Endodermal cell (in vitro differentiated cells): Measurements from ENCODE around the gene SPRR3. TPM values are rescaled to one million over a fixed set of nuclear protein-coding genes. Genes with fewer than 3 reads are reported as not detected.
A peak's percentile ranks its signal among the peaks of the same experiment; 100 is the strongest.

ENCODE experiments used
- DNase-seq: peaks from one replicate; pipeline ENCODE4 v3.0.0-alpha.2; 2017
- H3K27ac ChIP-seq: 2 replicates; pipeline ENCODE4 v1.5.1; 2013; ENCODE audit warnings: mild to moderate bottlenecking, low read depth, low read length, moderate library complexity
- H3K27me3 ChIP-seq: 2 replicates; pipeline ENCODE4 v1.6.1; 2013; ENCODE audit warnings: mild to moderate bottlenecking, low read length, moderate library complexity; ENCODE audit not compliant: insufficient read depth, control insufficient read depth, poor library complexity, severe bottlenecking
- H3K36me3 ChIP-seq: 2 replicates; pipeline ENCODE4 v1.7.0; 2013; ENCODE audit warnings: mild to moderate bottlenecking, low read length, moderate library complexity; ENCODE audit not compliant: control insufficient read depth, insufficient read depth
- H3K4me1 ChIP-seq: one replicate; pipeline ENCODE4 v1.7.0; 2013; ENCODE audit warnings: low read length; ENCODE audit not compliant: control insufficient read depth, insufficient read depth
- H3K4me3 ChIP-seq: 2 replicates; pipeline ENCODE4 v1.5.1; 2013; ENCODE audit warnings: mild to moderate bottlenecking, low read length, moderate library complexity
- H3K9ac ChIP-seq: 2 replicates; pipeline ENCODE4 v1.6.1; 2013; ENCODE audit warnings: mild to moderate bottlenecking, low read length, moderate library complexity; ENCODE audit not compliant: poor library complexity, severe bottlenecking; ENCODE audit errors: extremely low read depth
- H3K9me3 ChIP-seq: 2 replicates; pipeline ENCODE4 v1.6.1; 2013; ENCODE audit warnings: mild to moderate bottlenecking, low read length, moderate library complexity; ENCODE audit not compliant: control insufficient read depth
- H3K27ac Mint-ChIP-seq: 2 replicates; pipeline ENCODE4 v1.8.0; 2020; ENCODE audit warnings: mixed read lengths
- H3K27me3 Mint-ChIP-seq: 2 replicates; pipeline ENCODE4 v1.8.0; 2021; ENCODE audit warnings: mild to moderate bottlenecking, mixed read lengths; ENCODE audit not compliant: insufficient read depth
- H3K36me3 Mint-ChIP-seq: 2 replicates; pipeline ENCODE4 v1.8.0; 2020; ENCODE audit warnings: low read depth, mixed read lengths
- H3K4me1 Mint-ChIP-seq: 2 replicates; pipeline ENCODE4 v1.8.0; 2020; ENCODE audit warnings: mixed read lengths
- H3K4me3 Mint-ChIP-seq: 2 replicates; pipeline ENCODE4 v1.8.0; 2020; ENCODE audit warnings: mild to moderate bottlenecking, moderate library complexity, mixed read lengths
- H3K9me3 Mint-ChIP-seq: 2 replicates; pipeline ENCODE4 v1.8.0; 2020; ENCODE audit warnings: mild to moderate bottlenecking, mixed read lengths
- WGBS, 2 experiments: methylation state at CpG; one replicate each; pipeline versions ENCODE4 v1.1.5 to v1.1.7; 2013; ENCODE audit warnings: missing lambda C conversion rate in 2 of 2, mixed read lengths in 1 of 2; ENCODE audit not compliant: insufficient coverage in 1 of 2, insufficient read length in 1 of 2; 5-methylcytosine and 5-hydroxymethylcytosine counted together
- total RNA-seq, 2 donors: library from RNA; stranded (reverse); fragmentation: NEBNext Ultra II Directional in 1 of 2; extraction: Animal tissue kit (Norgen Biotek cat#: 25700) in 1 of 2; gene quantifications; 2 replicates in 1 of 2; 3 replicates in 1 of 2; pipeline ENCODE4 v1.2.1, GENCODE V29; 2021
- TF ChIP-seq, protein P1 (sequence below): fragments of 200-600 bp; sonication (generic); conservative IDR thresholded peaks from 2 replicates; pipeline ENCODE4 v1.5.0; 2021; ENCODE audit warnings: antibody characterized with exemption, mild to moderate bottlenecking

The SPRR3 gene
- total RNA-seq, 2 donors from 2014 or later = not detected

DNA sequence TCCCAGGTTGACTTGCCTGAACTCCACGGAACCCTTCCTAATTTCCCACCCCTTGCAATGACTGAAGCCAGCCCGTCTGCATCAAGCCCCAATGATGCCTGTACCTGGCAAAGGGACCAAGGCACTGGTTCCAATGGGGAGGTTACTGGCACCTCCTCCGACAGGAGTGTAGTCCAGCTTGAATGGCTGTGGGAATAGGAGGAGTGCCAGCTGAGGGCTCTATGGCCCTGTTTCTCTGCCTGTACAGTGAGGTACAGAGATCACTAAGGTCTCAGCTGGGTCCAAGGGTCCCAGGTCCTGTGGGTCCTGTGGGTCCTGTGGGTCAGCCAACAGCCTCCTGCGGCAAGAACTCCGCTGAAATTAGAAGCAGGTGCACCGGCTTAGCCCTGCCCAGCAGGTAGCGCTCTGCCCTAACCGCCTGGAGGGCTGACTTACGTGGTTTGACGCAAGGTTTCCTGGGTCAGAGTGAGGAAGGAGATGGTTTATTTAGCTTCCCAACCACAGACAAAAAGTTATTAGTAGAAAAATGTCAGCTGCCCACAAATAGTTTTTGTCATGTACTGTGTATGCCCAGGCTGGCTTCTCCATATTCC is 41.0 kb upstream of the SPRR3 start:
- 77 to 92% methylated on average over 2 to 10 of the region's 10 CpGs for WGBS, 2 experiments
- Mint-ChIP-seq H3K9me3 (peaks cover 43% of the 10 kb centered on the region), H3K27me3 (no peaks in the 10 kb centered on the region), H3K4me1 (peaks cover 1% of the 10 kb centered on the region), H3K4me3 (no peak overlapping the region), H3K27ac (no peak overlapping the region), H3K36me3 (no peaks in the 10 kb centered on the region)
- H3K4me1 ChIP-seq = no peaks in the 10 kb centered on the region
- no peak overlapping the region for H3K9ac ChIP-seq
- peak; percentile 48 for DNase-seq
- H3K9me3 ChIP-seq = peaks cover 35% of the 10 kb centered on the region
- TF ChIP-seq, protein P1, sequence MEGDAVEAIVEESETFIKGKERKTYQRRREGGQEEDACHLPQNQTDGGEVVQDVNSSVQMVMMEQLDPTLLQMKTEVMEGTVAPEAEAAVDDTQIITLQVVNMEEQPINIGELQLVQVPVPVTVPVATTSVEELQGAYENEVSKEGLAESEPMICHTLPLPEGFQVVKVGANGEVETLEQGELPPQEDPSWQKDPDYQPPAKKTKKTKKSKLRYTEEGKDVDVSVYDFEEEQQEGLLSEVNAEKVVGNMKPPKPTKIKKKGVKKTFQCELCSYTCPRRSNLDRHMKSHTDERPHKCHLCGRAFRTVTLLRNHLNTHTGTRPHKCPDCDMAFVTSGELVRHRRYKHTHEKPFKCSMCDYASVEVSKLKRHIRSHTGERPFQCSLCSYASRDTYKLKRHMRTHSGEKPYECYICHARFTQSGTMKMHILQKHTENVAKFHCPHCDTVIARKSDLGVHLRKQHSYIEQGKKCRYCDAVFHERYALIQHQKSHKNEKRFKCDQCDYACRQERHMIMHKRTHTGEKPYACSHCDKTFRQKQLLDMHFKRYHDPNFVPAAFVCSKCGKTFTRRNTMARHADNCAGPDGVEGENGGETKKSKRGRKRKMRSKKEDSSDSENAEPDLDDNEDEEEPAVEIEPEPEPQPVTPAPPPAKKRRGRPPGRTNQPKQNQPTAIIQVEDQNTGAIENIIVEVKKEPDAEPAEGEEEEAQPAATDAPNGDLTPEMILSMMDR = peak; percentile 67
- no peak overlapping the region for H3K27ac ChIP-seq
- no peak overlapping the region for H3K4me3 ChIP-seq
- H3K36me3 ChIP-seq = no peaks in the 10 kb centered on the region
- H3K27me3 ChIP-seq = no peaks in the 10 kb centered on the region

DNA sequence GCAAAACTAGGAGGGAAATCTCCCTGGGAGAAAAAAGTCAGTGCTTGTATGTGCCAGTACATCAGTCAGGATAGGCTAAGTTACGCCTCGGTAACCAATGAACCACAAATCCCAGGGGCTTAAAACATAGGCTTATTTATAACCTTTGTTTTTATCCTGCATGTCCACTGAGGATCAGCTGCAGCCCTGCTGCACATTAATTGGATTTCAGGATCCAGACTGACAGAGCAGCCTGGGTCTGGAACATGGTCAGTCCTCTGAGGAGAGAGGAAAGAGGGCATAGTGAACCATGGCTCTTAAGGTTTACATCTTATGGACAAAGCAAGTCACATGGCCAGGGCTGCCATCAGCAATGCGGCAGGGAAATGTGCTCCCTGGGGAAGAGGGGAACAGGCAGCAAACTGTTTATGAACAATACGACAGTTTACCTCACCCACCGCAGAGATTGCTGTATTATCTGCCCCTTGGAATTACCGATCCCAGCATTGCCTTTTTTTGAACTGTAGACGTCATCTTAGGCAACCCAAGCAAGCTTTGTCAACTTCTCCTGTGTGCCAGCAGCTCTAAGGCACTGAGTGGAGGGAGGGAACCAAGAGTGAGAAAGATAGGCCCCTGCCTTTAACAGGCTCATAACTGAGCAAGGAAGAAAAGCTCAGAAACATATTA is 40.2 kb upstream of the SPRR3 start:
- Histone ChIP-seq H3K4me1 (no peaks in the 10 kb centered on the region), H3K27ac (no peak overlapping the region), H3K4me3 (no peak overlapping the region), H3K36me3 (no peaks in the 10 kb centered on the region), H3K9me3 (peaks cover 41% of the 10 kb centered on the region), H3K27me3 (no peaks in the 10 kb centered on the region), H3K9ac (no peak overlapping the region)
- WGBS, 2 experiments = 88 to 91% methylated on average over 7 of the region's 7 CpGs
- H3K4me3 Mint-ChIP-seq = no peak overlapping the region
- no peaks in the 10 kb centered on the region for H3K36me3 Mint-ChIP-seq
- peaks cover 1% of the 10 kb centered on the region for H3K4me1 Mint-ChIP-seq
- TF ChIP-seq, protein P1 = no peak
- no peaks in the 10 kb centered on the region for H3K27me3 Mint-ChIP-seq
- H3K9me3 Mint-ChIP-seq = peaks cover 47% of the 10 kb centered on the region
- DNase-seq = no peak
- no peak overlapping the region for H3K27ac Mint-ChIP-seq

DNA sequence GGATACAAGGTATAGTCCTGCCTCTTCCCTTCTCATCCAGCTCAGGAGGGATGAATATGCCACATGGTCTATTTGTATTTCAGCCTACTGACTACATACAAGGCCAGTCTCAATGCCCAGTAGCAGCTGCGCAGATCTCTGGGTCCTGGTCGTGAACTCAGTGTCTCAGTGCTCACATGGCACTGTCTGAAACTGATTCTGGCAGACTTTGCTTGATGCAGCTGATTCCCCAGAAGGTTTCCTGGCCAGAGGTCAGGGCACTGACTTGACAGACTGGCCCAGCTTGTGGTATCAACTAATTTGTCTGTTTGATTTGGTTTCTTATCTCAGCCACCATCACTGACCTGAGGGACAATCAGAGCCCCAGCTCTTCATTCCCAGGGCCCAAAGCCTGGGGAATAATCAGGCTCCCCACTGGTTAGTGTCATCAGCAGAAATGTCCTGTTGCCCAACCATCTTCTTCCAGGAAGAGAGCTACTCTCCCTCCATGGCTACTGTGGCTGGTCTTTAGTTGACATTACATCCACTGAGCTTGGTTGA is 38.6 kb upstream of the SPRR3 start:
- no peak overlapping the region for H3K27ac Mint-ChIP-seq
- H3K4me3 ChIP-seq = no peak overlapping the region
- H3K4me1 Mint-ChIP-seq = peaks cover 1% of the 10 kb centered on the region
- no peak overlapping the region for H3K27ac ChIP-seq
- no peak overlapping the region for H3K9ac ChIP-seq
- H3K9me3 Mint-ChIP-seq = peaks cover 45% of the 10 kb centered on the region
- TF ChIP-seq, protein P1 = no peak
- H3K27me3 ChIP-seq = no peaks in the 10 kb centered on the region
- WGBS, 2 experiments = 70 to 84% methylated on average over 2 of the region's 2 CpGs
- no peaks in the 10 kb centered on the region for H3K27me3 Mint-ChIP-seq
- H3K36me3 Mint-ChIP-seq = no peaks in the 10 kb centered on the region
- no peaks in the 10 kb centered on the region for H3K36me3 ChIP-seq
- DNase-seq = no peak
- H3K9me3 ChIP-seq = peaks cover 35% of the 10 kb centered on the region
- H3K4me3 Mint-ChIP-seq = no peak overlapping the region
- H3K4me1 ChIP-seq = no peaks in the 10 kb centered on the region
